ENCODE results near the gene ERCC3.

DNA sequence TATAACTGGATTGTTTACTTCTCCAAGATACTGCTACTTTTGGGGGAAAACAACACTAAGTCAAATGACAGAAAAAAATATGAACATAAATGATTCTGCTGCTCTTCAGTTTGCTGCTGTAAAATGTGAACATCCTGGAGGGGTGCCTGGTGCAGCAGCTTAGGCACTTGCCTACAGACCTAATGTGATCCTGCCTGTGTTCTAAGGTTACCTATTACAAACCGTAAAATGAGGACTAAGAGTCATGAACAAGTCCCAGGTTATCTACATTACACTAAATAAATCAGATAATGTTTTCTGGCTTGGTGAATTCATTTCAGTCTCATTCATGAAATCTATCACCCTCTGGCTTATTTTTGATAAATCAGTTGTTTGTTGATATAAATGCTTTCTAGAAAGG, 38.4 kb upstream of the ERCC3 start:
- TF ChIP-seq POLR2A (IDR thresholded peaks at IDR 0.05) = no peak
- no peak for TF ChIP-seq POLR2AphosphoS5 (IDR thresholded peaks at IDR 0.05)

All from transverse colon (tissue), 3 donors.